Measurements from ENCODE around the gene DBX2.
"Not testable (repeated sequence)": the region's sequence is repeated elsewhere in the genome, so short reads cannot be mapped to it uniquely, and the experiment has no call there.

The DBX2 gene

DNA sequence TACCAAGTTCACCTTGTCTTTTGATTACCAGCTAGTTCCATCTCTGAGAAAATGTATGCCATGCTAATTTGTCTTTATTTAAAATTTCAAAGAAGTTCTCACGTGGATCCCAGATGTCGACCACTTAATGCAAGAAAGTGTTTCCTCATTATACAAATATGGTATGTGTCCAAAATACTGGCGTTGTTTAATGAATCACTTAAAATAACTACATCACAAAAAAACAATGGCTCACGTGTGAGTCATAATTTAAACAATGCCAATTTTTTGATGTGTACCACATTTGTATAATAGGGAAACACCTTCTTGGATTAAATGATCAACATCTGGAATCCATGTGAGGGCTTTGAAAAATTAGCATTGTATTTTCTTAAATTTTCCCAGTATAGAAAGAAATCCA is 40.8 kb downstream of the DBX2 start:
- DNase-seq (ENCODE audit: low read depth in 2 of 2) = no peak

- DNase-seq (ENCODE audit: low read depth in 2 of 2) = no peak
These were observed 42.7 kb downstream of the DBX2 start for GRCh38 chr12:45008211-45008610.

DNA sequence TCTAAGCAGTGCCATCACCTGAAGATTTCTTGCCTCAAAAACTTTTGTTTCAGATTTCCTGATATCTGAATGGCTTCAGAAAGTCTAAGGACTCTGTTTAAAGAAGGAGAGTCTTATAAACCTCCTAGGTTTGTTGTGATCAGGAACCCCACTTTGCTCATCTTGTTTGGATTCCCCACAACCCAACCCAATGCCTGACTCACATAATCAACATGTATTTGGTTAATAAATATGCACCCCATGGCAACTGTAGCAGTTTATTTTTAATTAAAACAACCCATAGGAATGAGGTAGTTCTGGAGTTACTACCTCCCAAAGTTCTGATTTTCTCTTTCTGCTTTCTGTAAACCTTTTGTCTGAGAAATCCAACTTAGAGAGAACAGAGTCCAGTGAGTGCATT is 51.5 kb downstream of the DBX2 start:
- no peak for DNase-seq (ENCODE audit: low read depth in 2 of 2)

GRCh38 chr12:44993161-44993560 is 57.7 kb downstream of the DBX2 start:
- DNase-seq (ENCODE audit: low read depth in 2 of 2) = no peak

- DNase-seq (ENCODE audit: low read depth in 2 of 2) = not testable (repeated sequence)
These were observed 66.0 kb downstream of the DBX2 start for GRCh38 chr12:44984863-44985262.

GRCh38 chr12:44979918-44980317 is 71.0 kb downstream of the DBX2 start:
- no peak for DNase-seq (ENCODE audit: low read depth in 2 of 2)

DNA sequence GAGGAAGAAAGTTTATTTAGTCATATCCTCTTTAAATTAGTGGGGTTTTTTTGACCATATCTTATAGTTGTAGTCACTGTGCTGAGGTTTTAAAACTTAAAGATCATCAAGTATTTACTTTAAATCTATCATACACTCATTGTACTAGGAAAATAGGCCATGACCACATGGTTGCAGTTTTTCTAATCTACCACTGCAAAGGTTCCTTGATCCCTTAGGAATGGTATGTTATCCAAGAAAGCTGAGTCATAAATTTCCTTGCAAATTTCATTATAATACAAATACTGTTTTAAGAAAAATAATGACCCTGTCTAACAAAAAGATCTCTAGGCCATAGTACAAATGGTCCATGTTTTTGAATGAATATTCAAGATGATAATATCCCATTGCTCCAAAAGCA is 74.7 kb downstream of the DBX2 start:
- DNase-seq (ENCODE audit: low read depth in 2 of 2) = no peak

GRCh38 chr12:44972746-44973421 is 78.0 kb downstream of the DBX2 start:
- DNase-seq (ENCODE audit: low read depth in 2 of 2) = no peak

DNA sequence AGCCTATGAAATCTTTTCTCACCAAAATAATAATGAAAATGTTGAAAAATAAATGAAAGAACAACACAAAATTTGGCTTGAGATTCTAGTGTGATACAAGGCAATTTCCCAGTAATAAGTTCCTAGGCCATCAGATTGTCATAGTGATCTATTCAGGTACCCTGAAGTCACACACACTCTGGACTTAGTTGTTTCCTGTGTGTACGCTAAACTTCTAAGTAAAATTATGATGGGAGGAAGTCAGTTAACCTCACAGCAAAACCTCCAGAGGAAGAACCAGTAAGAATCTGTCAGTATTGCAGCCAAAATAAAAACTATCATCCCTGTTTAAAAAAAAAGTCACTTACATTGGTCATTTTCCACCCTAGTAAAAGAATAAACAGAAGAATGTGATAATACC is 81.9 kb downstream of the DBX2 start:
- DNase-seq (ENCODE audit: low read depth in 2 of 2) = no peak
